ENCODE results near the gene SOBP. TPM values are rescaled to one million over a fixed set of nuclear protein-coding genes. Genes with fewer than 3 reads are reported as not detected.

Gene SOBP
- total and polyA plus RNA-seq, 2 donors (not counting 1 experiment from before 2014, with no cell fraction given) = 2.7 to 6.3 TPM

- no peak for DNase-seq (ENCODE audit: low read depth in 2 of 2)
- H3K4me2 ChIP-seq (ENCODE audit: extremely low read depth, insufficient read depth, low read length) = no peak overlapping the region
- H3K36me3 ChIP-seq (ENCODE audit: control insufficient read depth, insufficient read depth, low read length) = no peaks in the 10 kb centered on the region
- H2AFZ ChIP-seq (ENCODE audit: low read length) = no peak overlapping the region
- H3K9me3 ChIP-seq (ENCODE audit: control insufficient read depth, insufficient read depth, low read depth, low read length) = no peaks in the 10 kb centered on the region
- H3K4me1 ChIP-seq (ENCODE audit: control insufficient read depth, extremely low read depth, insufficient read depth, low read length) = no peaks in the 10 kb centered on the region
- H3K27me3 ChIP-seq (ENCODE audit: control insufficient read depth, insufficient read depth, low read length) = no peaks in the 10 kb centered on the region
- H3K79me2 ChIP-seq (ENCODE audit: control insufficient read depth, insufficient read depth, low read length) = no peaks in the 10 kb centered on the region
- H3K9ac ChIP-seq (ENCODE audit: insufficient read depth, low read length) = no peak overlapping the region
- H3K4me3 ChIP-seq (replicated peaks in 1 of 4; ENCODE audit: control extremely low read depth in 1 of 4, insufficient read depth in 1 of 4, low read depth in 3 of 4, low read length in 4 of 4) = no peak overlapping the region
- H3K27ac ChIP-seq (ENCODE audit: insufficient read depth, low read length) = no peak overlapping the region
- TF ChIP-seq EZH2 (IDR thresholded peaks at IDR 0.05; ENCODE audit: low read length, missing control alignments) = no peak
- TF ChIP-seq, protein P1, sequence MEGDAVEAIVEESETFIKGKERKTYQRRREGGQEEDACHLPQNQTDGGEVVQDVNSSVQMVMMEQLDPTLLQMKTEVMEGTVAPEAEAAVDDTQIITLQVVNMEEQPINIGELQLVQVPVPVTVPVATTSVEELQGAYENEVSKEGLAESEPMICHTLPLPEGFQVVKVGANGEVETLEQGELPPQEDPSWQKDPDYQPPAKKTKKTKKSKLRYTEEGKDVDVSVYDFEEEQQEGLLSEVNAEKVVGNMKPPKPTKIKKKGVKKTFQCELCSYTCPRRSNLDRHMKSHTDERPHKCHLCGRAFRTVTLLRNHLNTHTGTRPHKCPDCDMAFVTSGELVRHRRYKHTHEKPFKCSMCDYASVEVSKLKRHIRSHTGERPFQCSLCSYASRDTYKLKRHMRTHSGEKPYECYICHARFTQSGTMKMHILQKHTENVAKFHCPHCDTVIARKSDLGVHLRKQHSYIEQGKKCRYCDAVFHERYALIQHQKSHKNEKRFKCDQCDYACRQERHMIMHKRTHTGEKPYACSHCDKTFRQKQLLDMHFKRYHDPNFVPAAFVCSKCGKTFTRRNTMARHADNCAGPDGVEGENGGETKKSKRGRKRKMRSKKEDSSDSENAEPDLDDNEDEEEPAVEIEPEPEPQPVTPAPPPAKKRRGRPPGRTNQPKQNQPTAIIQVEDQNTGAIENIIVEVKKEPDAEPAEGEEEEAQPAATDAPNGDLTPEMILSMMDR (conservative IDR thresholded peaks at IDR 0.05 in 1 of 2, IDR thresholded peaks at IDR 0.05 in 1 of 2; ENCODE audit: low read depth in 1 of 2, low read length in 2 of 2) = no peak
- no peaks in the 10 kb centered on the region for H4K20me1 ChIP-seq (ENCODE audit: control insufficient read depth, extremely low read depth, insufficient read depth, low read length)
Measured at GRCh38 chr6:107538856-107539387, 49.0 kb downstream of the SOBP start.

DNA sequence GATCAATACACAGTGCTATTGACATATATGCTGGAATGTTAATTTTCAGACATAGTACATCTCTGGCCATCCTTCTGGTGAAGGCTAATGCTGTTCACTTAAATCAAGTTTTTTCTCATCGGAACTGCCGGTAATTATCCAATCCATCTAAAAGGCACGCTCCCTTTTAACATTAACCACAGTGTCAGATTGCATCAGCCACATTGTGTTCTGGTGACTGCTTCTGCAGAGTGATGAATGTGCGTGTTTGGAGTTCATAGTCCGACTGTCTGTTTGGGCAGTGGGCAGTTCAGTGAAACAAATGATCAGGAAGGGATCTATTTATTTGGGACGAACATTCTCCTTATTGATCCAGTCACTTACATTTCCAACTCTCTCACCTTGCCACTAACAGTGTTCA is 49.5 kb downstream of the SOBP start:
- no peak overlapping the region for H2AFZ ChIP-seq (ENCODE audit: low read length)
- H4K20me1 ChIP-seq (ENCODE audit: control insufficient read depth, extremely low read depth, insufficient read depth, low read length) = no peaks in the 10 kb centered on the region
- no peak overlapping the region for H3K9ac ChIP-seq (ENCODE audit: insufficient read depth, low read length)
- H3K79me2 ChIP-seq (ENCODE audit: control insufficient read depth, insufficient read depth, low read length) = no peaks in the 10 kb centered on the region
- TF ChIP-seq EZH2 (IDR thresholded peaks at IDR 0.05; ENCODE audit: low read length, missing control alignments) = no peak
- TF ChIP-seq, protein P1 (conservative IDR thresholded peaks at IDR 0.05 in 1 of 2, IDR thresholded peaks at IDR 0.05 in 1 of 2; ENCODE audit: low read depth in 1 of 2, low read length in 2 of 2) = no peak
- no peaks in the 10 kb centered on the region for H3K27me3 ChIP-seq (ENCODE audit: control insufficient read depth, insufficient read depth, low read length)
- H3K36me3 ChIP-seq (ENCODE audit: control insufficient read depth, insufficient read depth, low read length) = no peaks in the 10 kb centered on the region
- no peak overlapping the region for H3K4me2 ChIP-seq (ENCODE audit: extremely low read depth, insufficient read depth, low read length)
- H3K4me1 ChIP-seq (ENCODE audit: control insufficient read depth, extremely low read depth, insufficient read depth, low read length) = no peaks in the 10 kb centered on the region
- H3K9me3 ChIP-seq (ENCODE audit: control insufficient read depth, insufficient read depth, low read depth, low read length) = no peaks in the 10 kb centered on the region
- no peak overlapping the region for H3K27ac ChIP-seq (ENCODE audit: insufficient read depth, low read length)
- no peak overlapping the region for H3K4me3 ChIP-seq (replicated peaks in 1 of 4; ENCODE audit: control extremely low read depth in 1 of 4, insufficient read depth in 1 of 4, low read depth in 3 of 4, low read length in 4 of 4)
- peak; percentile 29 to 75 for DNase-seq (ENCODE audit: low read depth in 2 of 2)

GRCh38 chr6:107539849-107540464 is 50.0 kb downstream of the SOBP start:
- Histone ChIP-seq H4K20me1 (ENCODE audit: control insufficient read depth, extremely low read depth, insufficient read depth, low read length) (no peaks in the 10 kb centered on the region), H2AFZ (ENCODE audit: low read length) (no peak overlapping the region), H3K27me3 (ENCODE audit: control insufficient read depth, insufficient read depth, low read length) (no peaks in the 10 kb centered on the region), H3K9ac (ENCODE audit: insufficient read depth, low read length) (no peak overlapping the region), H3K4me1 (ENCODE audit: control insufficient read depth, extremely low read depth, insufficient read depth, low read length) (no peaks in the 10 kb centered on the region), H3K4me3 (replicated peaks in 1 of 4; ENCODE audit: control extremely low read depth in 1 of 4, insufficient read depth in 1 of 4, low read depth in 3 of 4, low read length in 4 of 4) (no peak overlapping the region), H3K36me3 (ENCODE audit: control insufficient read depth, insufficient read depth, low read length) (no peaks in the 10 kb centered on the region), H3K79me2 (ENCODE audit: control insufficient read depth, insufficient read depth, low read length) (no peaks in the 10 kb centered on the region), H3K27ac (ENCODE audit: insufficient read depth, low read length) (no peak overlapping the region), H3K4me2 (ENCODE audit: extremely low read depth, insufficient read depth, low read length) (no peak overlapping the region), H3K9me3 (ENCODE audit: control insufficient read depth, insufficient read depth, low read depth, low read length) (no peaks in the 10 kb centered on the region)
- no peak for TF ChIP-seq EZH2 (IDR thresholded peaks at IDR 0.05; ENCODE audit: low read length, missing control alignments)
- TF ChIP-seq, protein P1 (conservative IDR thresholded peaks at IDR 0.05 in 1 of 2, IDR thresholded peaks at IDR 0.05 in 1 of 2; ENCODE audit: low read depth in 1 of 2, low read length in 2 of 2) = no peak
- no peak for DNase-seq (ENCODE audit: low read depth in 2 of 2)
